NK-92 treated with Interleukin-12 subunit alpha and Interleukin-12 subunit beta, amount 100 ng/mL, for 24 hours (cell line): ENCODE measurements around the gene COG1.

ENCODE experiments used
- DNase-seq: peaks from one replicate; lab custom pipeline; 2025; lab: John Stamatoyannopoulos, UW

COG1 gene

DNA sequence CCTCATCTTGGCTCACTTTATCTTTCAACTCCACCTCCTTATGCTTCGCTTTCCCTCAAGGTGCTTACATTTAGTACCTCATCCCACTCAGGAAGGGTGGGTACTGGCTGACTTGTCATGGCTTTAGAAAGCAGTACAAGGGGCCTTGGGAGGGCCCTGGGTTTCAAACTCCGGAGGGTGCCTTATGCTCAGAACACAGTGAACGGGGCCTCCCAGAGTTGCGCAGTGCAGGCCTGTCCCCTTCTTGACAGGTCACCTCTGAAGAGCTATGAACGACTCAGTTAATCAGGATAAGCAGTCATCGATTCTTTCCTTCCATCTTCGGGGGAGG is 6.0 kb downstream of the COG1 start:
- no peak for DNase-seq

DNA sequence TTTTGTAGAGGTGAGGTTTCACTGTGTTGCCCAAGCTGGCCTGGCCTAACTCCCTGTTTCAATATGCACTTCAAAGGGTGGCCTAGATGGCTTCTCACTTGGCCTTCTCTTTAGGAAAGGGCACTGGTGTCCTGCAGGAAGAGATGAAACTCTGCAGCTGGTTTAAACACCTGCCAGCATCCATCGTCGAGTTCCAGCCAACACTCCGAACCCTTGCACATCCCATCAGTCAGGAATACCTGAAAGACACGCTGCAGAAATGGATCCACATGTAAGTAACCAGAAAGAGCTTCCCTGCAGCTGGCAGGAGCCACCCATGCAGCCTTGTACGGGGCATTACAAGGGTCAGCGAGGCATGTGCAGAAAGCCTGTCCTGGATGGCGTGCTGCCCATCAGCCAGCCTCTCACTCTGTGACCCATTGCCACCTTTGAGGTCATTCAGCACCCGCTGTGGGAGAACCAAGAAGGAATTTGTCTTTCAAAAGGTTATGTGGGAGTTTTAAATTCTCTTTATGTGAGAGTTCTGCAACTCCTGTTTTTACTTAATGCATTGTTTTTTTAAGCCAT is 7.0 kb downstream of the COG1 start:
- DNase-seq = no peak

DNA sequence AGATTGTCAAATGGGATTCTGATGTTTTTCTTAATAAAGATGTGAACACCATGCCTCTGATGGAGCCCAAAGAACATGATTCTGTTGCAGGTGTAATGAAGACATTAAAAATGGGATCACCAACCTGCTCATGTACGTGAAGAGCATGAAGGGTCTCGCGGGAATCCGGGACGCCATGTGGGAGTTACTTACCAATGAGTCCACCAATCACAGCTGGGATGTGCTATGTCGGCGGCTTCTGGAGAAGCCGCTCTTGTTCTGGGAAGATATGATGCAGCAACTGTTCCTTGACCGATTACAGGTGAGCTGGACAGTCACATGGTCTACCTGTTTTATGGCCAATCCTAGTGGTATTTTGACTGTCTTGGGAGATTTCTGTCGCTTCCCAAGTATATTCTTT is 7.6 kb downstream of the COG1 start:
- no peak for DNase-seq

DNA sequence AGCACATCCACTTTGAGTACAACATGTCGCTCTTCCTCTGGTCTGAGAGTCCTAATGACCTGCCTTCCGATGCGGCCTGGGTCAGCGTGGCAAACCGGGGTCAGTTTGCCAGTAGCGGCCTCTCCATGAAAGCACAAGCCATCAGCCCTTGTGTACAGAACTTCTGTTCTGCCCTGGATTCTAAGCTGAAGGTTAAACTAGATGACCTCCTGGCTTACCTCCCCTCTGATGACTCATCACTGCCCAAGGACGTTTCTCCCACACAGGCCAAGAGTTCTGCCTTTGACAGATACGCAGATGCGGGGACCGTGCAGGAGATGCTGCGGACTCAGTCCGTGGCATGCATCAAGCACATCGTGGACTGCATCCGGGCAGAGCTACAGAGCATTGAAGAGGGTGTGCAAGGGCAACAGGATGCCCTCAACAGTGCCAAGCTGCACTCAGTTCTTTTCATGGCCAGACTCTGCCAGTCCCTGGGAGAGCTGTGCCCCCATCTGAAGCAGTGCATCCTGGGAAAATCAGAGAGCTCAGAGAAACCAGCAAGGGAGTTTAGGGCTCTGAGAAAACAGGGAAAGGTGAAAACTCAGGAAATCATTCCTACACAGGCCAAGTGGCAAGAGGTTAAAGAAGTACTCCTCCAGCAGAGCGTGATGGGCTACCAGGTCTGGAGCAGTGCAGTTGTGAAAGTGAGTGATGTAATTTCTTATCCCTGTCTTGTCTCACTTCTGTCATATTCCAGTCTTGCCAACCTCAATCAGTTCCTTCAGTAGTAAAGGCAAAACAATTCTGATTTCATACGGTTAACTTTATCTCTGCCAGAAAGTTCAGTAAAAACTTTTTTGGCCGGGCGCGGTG is 8.6 kb downstream of the COG1 start:
- no peak for DNase-seq

DNA sequence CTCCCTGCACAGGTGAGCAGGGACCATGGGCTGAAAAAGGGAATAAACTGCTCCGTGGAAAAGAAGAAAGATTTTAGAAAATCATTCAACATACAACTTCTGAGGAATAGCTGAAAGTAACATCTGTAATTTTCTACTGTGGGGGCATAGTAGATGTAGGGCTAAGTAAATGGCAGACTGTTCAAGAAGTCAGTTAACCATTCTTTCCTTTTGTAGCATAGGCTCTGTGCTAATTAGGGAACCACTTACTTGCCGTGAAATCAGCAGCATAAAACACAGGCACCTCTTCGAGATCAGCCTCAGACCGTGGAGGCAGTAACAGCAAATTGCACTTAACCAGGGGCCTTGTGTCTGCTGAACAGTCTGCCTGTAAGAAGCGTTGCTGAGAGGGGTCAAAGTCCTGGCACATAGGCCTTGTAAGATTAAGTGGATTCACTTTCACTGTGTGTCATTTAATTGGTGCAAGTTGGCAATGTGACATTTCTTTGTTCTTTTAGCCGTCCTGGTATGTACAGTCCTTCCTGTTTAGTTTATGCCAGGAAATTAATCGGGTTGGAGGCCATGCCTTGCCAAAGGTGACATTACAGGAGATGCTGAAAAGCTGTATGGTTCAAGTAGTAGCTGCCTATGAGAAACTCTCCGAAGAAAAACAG is 10.4 kb downstream of the COG1 start:
- DNase-seq = no peak

DNA sequence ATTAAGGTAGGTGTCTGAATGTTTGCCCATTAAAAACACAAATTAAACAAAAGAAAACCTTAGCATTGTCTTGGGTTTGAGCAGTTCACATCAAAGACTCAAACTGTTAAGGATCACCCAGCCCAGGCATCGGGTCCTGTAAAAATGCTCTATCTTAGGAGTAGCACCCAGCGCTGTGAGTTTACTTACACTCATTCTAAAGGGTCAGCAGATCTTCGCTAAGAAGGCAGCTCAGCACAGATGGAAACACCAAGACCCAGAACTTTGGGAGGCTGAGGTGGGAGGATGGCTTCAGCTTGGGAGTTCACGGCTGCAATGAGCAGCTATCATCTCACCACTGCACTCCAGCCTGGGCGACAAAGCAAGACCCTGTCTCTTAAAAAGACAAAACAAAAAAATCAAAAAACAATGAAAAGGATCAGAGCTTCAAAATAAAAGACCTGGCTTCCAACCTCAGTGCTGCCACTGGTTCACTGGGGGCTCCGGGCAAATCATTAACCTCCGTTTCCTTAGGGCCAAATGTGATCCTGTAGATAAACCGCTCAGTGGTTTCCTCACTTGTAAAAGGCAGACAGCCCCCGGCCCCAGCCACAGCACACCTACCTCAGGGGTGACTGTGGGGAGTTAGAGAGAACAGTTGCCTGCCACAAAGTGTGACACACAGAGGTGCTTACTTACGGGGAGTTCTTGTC is 11.1 kb downstream of the COG1 start:
- no peak for DNase-seq

DNA sequence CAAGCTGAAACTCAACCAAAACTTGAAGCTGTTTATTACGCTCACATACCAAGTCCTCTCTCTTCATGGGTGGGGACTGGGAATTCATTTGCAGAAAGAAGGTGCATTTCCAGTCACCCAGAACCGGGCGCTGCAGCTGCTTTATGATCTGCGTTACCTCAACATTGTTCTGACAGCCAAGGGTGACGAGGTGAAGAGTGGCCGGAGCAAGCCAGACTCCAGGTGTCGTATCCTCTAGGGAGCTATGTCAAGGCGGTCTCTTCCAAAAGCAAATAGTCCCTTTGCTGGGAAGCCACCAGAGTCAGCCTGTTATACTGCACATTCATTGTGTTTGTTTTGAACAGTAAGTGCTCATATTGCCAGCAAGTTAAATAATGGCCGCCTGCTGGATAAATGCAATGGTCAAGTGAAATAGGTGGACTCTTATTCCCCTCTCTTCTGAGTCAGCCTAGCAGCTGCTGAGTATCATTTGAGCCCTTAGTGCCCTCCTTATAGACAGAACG is 12.7 kb downstream of the COG1 start:
- DNase-seq = no peak

DNA sequence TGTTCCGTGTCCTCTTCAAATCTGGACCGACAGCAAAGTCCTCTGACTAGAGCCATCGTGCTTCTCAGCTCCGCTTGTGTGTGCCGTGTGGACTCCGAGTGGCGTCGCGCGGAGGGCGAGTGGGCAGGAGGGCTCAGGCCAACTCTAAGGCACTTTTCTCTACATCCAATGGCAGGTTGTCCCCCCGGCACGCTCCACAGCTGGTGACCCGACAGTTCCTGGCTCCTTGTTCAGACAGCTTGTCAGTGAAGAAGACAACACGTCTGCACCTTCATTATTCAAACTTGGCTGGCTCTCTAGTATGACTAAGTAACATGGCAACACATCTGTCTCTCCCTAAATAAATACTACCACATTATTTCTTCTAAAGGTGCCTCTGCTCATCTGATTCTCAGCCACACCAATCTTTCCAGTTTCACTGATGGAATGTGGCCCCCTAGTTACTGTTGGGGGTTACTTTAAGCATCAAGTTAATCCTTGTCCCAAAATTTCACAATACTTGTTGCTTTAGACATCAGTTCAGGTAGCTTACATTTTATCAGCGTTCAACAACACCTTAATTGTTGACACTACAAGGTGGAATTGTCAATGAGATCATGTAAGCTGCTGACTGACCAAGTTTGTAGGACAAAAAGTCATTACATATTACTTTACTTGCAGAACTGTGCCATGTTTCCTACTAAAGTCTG is 15.4 kb downstream of the COG1 start:
- no peak for DNase-seq

DNA sequence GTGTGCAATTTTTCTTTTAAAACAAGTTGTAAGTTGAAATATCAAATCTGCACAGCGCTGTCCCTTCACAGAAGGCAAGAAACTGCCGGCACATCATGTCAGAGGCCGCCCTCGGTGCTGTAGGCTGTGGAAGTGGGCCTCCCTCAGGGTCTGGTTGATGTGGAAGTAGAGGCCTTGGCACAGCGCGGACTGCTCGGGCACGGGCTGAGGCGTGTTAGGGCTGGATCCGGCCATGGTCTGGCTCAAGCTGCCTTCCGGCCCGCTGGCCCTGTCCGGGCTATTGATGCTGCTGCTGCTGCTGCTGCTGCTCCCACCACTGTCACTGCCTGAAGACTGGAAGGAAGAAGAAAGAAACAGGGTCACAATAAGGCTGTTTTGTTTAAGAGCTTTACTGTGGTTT is 16.6 kb downstream of the COG1 start:
- DNase-seq = no peak

DNA sequence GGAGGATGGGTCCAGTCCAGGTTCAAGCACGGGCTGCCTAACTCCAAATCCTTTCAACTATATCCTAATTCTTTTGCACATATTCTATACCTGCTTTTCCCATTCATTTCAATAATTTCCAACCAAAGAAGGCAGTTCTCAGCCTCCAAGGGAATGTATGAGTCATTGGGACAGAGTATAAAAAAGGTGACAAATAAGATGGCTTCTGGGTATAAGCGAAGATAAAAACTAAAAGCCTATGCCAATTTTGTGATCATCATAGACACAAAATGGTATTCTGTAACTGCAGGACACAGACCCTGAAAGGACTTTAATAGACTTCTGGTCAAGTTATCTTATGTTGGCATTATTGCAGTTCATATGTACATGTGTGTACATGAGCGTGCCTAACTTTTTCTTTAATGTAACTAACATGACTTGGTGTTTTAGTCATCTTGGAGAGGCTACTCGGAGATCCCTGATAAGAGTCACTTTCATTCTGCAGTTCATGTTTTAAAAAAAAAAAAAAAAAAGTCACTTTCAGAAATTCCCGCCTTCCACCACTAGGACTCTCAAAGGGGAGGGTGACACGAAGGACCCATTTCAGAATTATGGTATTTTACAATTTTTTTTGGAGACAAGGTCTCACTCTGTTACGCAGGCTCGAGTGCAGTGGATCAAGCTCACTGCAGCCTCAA is 17.3 kb downstream of the COG1 start:
- DNase-seq = no peak

DNA sequence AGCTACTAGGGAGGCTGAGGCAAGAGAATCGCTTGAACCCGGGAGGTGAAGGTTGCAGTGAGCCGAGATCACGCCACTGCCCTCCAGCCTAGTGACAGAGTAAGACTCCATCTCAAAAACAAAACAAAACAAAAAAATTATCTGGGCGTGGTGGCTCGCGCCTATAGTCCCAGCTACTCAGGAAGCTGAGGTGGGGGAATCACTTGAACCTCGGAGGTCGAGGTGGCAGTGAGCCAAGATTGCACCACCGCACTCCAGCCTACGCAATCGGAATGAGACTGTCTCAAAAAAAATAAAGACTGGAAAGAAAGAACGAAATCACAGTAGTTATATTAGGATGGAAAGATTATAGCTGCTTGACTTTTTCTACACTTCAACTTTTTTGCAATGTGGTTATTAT is 18.9 kb downstream of the COG1 start:
- DNase-seq = no peak

DNA sequence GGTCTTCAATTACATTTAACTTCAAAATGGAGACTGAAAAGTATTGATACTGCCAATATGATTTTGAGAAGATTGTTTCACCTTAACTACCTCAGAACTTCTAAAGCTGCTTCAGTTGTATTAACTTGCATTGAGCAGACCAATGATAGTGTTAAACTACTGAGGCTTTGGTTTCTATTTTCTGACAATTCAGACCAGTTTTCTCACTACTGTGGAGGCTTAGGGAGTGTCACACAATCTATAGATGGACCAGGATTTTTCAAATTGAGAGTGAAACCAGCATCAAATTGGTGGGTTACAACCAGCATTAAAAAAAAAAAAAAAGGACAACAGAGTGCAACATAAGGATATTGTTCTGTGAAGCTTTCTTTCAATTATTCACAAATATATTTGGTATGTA is 21.2 kb downstream of the COG1 start:
- DNase-seq = no peak

DNA sequence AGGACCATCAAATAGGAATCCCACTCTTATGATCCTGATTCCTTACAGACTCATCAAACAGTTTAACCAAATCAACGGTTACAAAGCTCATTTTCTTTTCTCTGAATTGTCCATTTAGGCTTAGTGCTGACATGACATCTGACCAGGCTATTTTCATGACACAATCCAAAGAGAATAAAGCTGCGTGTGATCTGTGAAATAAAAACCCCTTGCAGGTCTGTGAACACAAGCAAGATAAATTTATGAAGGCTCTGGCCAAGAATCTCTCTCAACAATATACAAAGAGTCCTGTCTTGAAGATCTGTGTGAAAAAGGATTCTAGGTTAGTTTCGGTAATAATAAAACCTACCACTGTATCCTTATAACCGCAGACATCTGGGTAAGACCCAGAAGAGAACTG is 22.0 kb downstream of the COG1 start:
- DNase-seq = no peak

DNA sequence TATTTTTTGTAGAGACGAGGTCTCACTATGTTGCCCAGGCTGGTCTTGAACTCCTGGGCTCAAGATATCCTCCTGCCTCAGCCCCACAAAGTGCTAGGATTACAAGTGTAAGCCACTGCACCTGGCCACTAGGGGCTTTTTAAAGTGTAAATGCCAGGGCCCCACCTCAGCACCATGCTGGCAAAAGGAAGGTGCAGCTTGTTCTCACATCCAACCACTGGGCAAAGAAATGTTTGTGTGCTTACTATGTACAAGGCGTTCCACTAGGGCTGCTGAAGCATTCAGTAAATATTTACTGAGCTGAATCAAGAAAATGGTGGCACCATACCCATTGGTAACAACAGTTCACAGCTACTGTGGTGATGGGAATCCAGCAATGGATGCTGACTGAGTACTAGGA is 22.6 kb downstream of the COG1 start:
- no peak for DNase-seq

DNA sequence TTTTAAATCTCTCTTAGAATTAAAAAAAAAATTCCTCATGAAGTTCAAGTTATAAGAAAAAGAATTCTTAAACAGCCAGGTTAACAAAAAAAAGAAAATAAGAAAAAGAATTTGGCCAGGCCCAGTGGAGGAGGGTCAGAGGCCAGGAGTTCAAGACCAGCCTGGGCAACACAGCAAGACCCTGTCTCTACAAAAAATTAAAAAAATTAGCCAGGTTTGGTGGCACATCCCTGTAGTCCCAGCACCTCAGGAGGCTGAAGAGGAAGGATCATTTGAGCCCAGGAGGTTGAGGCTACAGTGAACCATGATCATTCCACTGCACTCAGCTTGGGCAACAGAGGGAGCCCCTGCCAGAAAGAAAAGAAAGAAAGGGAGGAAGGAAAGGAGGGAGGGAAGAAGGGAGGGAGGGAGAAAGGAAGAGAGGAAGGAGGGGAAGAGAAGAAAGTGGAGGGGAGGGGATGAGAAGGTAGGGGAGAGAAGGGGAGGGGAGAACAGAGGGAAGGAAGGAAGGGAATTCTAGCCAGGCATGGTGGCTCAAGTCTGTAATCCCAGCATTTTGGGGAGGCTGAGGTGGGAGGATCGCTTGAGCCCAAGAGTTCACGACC is 30.9 kb downstream of the COG1 start:
- no peak for DNase-seq

DNA sequence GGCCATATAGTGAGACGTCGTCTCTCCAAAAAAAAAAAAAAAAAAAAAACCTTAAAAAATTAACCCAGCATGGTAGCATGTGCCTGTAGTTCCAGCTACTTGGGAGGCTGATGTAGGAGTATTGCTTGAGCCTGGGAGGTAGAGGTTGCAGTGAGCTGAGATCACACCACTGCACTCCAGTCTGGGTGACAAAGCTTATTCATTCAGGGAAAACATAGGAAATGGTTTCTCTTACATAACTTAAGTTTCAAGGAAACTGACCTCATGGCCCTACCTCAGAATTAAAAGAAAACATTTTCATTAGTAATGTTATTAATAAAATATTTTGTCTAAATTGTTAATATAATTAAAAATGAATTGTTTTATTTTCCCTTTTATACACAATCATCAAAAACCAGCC is 31.4 kb downstream of the COG1 start:
- DNase-seq = no peak

DNA sequence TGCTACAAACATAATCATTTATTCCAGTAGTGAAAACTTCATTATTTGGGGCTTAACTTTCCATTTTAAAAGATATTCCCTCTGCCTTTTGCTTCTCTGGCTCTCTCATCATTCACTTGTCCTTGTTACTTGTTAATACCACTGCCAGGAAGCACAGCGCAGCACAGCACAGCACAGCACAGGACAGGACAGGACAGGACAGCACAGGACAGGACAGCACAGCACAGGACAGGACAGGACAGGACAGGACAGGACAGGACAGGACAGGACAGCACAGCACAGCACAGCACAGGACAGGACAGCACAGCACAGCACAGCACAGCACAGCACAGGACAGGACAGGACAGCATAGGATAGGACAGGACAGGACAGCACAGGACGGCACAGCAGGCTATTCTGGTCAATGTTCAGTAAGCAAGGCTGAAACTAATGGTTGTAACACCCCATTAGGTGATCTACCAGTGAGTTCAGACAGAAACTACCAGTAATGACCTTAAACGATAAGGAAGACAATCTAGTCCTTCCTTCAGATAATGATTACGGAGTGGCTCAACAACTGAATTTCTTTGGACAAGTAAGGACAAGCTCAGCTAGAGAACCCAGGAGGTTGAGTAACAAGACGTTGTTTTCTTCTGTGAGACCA is 31.9 kb downstream of the COG1 start:
- DNase-seq = no peak

DNA sequence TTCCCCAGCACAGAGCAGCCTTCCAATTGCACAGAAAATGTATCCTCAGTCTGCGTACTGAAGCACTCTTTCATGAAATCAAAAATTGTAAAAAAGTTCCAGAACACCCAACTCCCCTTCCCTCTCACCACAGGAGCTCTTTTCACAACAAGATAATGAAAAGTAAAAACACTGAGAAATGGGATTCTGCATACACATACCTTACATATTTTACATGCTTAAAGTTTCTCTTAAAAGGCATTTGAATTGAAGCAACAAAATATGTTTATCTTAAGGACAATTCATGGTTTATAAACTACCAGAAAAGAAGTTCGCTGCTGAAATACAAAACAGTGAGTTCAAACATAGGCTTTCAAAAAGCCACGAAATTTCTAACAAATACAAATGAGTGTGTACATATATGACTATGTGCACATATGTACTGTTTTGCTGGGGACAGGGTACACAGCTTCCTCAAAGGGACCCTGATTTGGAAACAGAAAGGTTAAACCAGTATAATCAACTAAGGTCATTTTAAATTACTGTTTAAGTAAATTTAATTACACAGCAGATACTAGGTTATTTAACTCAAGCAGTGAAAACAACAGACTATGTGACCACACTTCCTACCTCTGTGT is 33.8 kb downstream of the COG1 start:
- DNase-seq = no peak

DNA sequence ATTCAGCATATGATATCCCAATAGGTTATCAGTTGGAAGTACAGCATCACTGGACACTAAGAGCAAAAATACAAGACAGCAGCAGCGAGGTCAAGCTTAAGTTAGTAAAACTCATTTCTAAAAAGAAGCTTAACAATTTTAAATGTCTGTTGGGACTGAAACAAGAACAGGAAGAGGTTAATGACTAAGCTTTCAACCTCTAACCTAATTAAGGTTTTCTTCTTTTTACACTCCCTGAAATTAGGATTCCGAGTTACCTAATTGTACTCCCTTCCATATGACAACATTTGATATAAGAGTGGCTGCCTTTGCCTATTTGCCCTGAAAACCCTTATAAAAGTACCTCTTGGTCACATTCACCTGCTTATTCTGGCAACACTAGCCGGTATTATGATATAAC is 34.5 kb downstream of the COG1 start:
- no peak for DNase-seq

DNA sequence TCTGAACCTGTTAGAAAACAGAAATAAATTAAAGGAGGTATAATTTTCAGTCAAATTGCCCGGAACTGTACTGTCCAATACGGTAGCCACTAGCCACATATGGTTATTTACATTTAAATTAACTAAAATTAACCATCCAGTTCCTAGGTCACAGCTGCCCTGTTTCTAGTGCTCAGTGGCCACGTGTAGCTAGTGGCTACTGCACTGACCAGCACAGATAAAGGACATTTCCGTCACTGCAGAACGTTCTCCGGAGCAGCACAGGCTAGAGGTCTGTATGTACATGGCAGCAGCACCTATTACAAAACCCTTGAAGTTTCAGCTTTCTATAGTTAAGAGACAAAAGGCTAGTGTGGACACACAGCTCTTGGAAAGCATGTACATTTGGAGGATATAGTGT is 35.1 kb downstream of the COG1 start:
- DNase-seq = no peak
